SH-SY5Y (cell line): ENCODE data around the gene AKAP9.

Experiments used
- GATA2 ChIP-seq: IDR thresholded peaks from 2 replicates; pipeline ENCODE4 v1.6.1; 2011; ENCODE audit warnings: mild to moderate bottlenecking, low read depth, low read length
- GATA3 ChIP-seq: IDR thresholded peaks from 2 replicates; pipeline ENCODE4 v1.6.1; 2011; ENCODE audit warnings: low read depth, mild to moderate bottlenecking, low read length, moderate library complexity

Gene AKAP9

DNA sequence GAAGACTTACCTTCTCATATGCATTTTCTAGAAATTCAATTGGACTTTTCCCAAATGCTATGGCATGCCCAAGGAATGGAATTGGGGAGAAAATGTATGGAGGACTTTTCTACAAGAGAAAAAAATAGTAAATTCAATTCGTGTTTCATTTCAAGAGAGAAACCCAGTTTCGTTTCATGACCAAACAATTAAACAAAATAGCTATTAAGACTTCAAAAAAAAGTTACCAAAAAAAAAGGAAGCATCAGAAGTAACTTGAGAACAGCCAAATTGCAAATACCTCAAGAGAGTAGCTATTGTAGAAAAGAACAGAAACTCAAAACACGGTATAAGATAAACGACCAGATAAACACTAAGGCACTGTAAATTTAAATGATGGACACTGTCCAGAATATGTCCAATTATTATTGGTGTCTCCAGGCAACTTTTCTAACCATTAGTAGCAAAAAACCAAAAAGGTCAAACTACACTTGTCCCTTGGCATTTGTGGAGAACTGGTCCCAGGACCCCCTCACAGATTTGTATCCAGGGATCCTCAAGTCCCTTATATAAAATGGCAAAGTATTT is 191.2 kb downstream of the AKAP9 start:
- TF ChIP-seq GATA3: no peak
- no peak for TF ChIP-seq GATA2

DNA sequence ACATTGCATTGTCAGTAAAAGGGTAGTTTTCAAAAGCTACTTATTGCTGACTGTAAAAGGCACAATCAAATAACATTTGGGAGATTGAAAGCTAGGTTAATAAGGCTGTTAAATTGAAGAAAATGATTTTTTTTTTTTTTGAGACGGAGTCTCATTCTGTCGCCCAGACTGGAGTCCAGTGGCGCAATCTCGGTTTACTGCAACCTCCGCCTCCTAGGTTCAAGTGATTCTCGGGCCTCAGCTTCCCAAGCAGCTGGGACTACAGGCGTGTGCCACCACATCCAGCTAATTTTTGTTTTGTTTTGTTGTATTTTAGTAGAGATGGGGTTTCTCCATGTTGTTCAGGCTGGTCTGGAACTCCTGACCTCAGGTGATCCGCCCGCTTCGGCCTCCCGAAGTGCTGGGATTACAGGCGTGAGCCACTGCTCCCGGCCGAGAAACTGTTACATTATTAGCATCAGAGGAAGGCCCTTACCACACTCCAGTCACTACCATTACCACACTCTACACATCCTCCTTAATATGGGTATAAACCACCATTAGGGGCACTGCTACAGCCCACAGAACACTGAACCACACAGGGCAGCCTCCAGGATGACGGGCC is 192.6 kb downstream of the AKAP9 start:
- TF ChIP-seq GATA3 (no peak), GATA2 (no peak)

DNA sequence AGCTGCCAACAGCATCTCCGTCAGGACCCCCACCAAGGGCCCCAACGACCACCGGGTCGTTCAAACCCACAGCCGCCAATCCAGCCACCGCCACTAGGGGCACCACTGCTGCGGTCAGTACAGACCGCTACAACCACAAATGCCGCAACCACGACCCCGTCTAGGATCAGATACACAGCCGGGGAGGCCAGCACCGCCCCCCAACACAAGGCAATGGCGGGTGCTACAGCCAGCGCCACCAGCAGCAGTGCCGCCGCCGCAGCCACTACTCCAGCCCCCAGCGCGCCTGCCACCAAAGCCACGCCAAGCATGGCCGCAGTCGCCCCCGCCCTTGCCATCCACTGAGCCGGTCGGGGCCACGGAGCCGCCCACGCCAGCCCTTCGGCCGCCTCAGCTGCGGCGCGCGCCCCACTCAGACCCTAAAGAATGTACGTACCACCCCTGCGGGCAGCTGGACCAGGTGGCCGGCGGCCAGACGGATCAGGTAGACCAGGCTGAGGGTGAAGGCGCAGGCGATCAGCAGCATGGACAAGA is 193.1 kb downstream of the AKAP9 start:
- 0 out of 2 replicates have a peak, but pooled peaks have one; percentile 7 for TF ChIP-seq GATA2
- TF ChIP-seq GATA3: no peak

DNA sequence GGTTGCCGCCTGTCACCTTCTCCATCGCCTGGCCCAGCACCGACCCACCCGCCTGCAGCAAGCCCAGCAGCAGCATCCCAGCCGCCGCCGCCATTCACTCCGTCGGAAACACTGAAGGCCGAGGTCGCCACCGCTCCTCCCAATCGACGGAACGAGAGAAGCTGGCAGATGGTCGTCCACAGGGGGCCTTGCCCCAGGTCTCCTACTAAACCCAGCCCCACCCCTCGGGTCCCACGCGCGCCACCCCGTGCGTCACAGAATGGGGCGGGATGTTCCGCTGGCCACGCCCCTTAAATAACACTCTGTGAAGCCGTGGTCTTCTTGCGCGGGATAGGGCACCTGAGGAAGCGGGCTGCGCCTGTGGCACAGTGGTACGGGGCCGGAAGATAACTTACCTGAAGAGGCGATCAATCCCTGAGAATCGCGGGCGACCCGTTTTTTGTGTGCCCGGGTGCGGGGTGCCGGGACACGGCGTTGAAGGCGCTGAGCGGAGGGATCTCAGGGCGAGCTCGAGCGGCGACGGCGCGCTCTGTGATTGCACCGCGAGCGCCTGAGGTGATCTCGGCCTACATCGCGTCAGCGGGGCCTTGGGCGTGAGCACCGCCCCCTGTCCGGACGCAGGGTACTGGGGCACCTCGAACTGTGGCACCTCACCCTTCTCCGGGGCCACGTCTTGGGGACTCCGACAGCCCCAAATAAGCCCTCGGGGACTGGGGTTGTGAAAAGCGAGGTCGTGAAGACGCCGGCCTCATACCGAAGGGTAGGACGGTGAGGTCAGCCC is 193.8 kb downstream of the AKAP9 start, which contains the start of gene CYP51A1:
Gene CYP51A1, minus strand, starts transcription at position 207 of the 781 bp plus-strand sequence. Its CDS starts 113 bp downstream, at position 94.
- TF ChIP-seq GATA3 (no peak), GATA2 (no peak)

- TF ChIP-seq GATA3 (no peak), GATA2 (no peak)
Measured at GRCh38 chr7:92135052-92135889, 194.6 kb downstream of the AKAP9 start.

DNA sequence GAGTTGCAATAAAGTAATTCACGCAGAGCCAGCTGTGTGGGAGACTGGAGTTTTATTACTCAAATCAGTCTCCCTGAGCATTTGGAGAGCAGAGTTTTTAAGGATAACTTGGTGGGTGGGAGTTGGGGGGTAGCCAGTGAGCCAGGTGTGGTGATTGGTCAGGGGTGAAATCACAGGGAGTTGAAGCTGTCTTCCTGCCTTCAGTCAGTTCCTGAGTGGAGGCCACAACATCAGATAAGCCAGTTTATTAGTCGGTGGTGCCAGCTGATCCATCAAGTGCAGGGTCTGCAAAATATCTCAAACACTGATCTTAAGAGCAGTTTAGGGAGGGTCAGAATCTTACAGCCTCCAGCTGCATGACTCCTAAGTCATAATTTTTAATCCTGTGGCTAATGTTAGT is 196.9 kb downstream of the AKAP9 start:
- TF ChIP-seq GATA2 (peak; percentile 54), GATA3 (no peak)

DNA sequence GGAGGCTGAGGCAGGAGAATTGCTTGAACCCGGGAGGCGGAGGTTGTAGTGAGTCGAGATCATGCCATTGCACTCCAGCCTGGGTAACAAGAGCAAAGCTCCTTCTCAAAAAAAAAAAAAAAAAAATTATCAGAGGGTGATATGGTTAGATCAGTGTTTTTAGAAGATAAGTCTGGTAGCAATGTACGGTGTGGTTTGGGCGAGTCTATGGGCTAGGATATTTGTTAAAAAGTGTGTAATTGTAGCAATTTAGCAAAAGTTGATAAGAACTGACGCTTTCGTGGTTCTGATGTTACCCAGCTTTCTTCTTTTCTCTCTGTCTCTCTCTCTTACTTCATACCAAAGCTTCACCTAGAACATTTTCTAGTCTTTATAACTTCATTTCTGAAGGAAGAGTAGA is 200.5 kb downstream of the AKAP9 start:
- TF ChIP-seq GATA3 (no peak), GATA2 (no peak)

DNA sequence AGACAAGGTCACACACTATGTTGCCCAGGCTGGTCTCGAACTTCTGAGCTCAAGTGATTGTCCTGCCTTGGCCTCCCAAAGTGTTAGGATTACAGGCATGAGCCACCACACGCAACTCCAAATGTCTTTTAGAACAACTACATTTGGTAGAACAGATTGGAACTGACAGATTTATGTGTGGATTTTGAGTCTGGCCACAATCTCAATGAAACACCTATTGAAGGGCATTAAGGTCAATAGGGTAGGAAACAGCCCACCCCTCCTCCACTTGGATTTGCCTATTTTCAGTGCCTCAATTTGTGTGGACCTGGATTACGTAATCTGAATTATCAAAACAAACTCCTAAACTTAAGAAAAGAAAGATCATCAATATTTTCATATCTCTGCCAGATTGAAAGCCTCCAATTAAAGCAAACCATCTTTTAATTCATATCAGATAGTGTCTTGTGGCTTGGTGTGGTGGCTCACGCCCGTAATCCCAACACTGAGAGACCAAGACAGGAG is 209.1 kb downstream of the AKAP9 start:
- TF ChIP-seq GATA3 (no peak), GATA2 (no peak)

DNA sequence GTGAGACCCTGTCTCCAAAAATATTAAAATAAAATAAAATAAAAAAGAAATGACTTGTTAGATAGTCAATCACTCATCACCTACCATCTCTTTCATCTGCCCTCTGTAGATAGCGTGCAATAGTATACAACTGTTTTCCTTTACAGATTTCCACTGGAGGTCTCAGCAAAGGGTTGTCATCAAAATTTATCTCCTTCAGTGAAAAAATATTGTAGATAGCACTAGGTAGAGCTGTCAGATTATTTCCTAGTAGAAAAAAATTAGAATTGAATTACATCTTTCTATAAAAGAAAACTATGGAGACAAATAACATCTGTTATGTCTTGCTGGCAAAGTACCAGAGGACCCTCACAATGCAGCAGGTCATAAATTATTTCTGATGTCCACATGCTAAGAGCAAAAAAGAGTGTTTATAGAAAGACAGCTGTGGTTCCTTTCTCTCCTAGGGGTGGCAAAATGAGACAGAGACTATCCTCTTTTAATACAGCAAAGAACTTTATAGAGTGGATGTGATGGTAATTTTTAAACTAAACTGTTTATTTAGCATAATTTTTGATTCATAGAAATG is 209.9 kb downstream of the AKAP9 start:
- no peak for TF ChIP-seq GATA2
- no peak for TF ChIP-seq GATA3

DNA sequence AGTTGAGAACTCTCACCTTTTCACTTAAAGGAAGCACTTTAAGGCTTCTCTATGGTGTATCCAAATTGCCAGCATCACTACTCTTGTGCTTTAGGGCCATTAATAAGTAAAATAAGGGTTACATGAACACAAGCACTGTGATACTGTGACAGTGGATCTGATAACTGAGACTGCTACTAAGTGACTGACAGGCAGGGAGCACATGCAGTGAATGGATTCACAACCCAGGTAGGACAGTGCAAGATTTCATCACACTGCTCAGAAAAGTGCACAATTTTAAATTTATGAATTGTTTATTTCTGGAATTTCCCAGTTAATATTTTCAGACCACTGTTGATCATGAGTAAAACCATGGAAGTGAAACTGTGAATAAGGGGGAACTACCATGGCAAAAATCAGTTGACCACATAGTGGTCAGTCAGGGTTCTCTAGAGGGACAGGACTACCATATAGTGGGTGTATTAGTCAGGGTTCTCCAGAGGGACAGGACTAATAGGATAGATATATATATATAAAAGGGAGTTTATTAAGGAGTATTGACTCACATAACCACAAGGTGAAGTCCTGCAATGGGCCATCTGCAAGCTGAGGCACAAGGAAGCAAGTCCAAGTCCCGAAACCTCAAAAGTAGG is 214.6 kb downstream of the AKAP9 start:
- TF ChIP-seq GATA2 (no peak), GATA3 (no peak)

DNA sequence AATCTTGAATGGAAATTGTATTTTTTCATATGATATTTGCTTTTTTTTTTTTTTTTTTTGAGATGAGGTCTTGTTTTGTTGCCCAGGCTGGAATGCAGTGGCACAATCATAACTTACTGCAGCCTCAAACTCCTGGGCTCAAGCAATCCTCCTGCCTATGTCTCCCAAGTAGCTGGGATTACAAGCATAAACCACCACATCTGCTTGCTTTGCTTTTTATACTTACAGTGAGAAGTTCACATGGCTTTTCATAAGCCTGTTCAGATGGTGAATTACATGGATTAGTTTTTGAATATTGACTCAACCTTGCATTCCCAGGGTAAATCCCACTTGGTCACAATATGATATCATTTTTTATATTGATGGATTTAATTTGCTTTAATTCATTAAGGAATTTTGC is 216.3 kb downstream of the AKAP9 start:
- no peak for TF ChIP-seq GATA2
- no peak for TF ChIP-seq GATA3

GRCh38 chr7:92158660-92159575 is 218.3 kb downstream of the AKAP9 start:
- TF ChIP-seq GATA2: no peak
- TF ChIP-seq GATA3: no peak
